HG03175 (cell line): ENCODE measurements around the gene RPL27.

ENCODE experiments used
- ATAC-seq: cut with Tn5 transposase; IDR thresholded peaks from one replicate; pipeline ENCODE4 v1.9.1; 2021; ENCODE audit warnings: mild to moderate bottlenecking, moderate library complexity; ENCODE audit not compliant: unreplicated experiment

Gene RPL27

GRCh38 chr17:43020030-43020621, 21.9 kb downstream of the RPL27 start:
- no peak for ATAC-seq

GRCh38 chr17:43020789-43021740, 22.8 kb downstream of the RPL27 start:
- ATAC-seq = no peak

- no peak for ATAC-seq
Measured at GRCh38 chr17:43021741-43022512, 23.7 kb downstream of the RPL27 start, which contains the start of gene VAT1. Gene VAT1, minus strand, starts transcription at chr17:43022385. Its CDS starts 63 bp downstream, at chr17:43022322.

GRCh38 chr17:43024407-43025289, 26.4 kb downstream of the RPL27 start, which contains the start of gene RND2:
Gene RND2, plus strand, starts transcription at chr17:43025231. Its CDS starts 117 bp downstream, at chr17:43025348.
- ATAC-seq = no peak

GRCh38 chr17:43025290-43025657, 27.1 kb downstream of the RPL27 start:
- ATAC-seq = no peak

- ATAC-seq = no peak
Measured at GRCh38 chr17:43025766-43026537, 27.7 kb downstream of the RPL27 start.

GRCh38 chr17:43026595-43026994, 28.4 kb downstream of the RPL27 start:
- no peak for ATAC-seq

- ATAC-seq = no peak
Measured at GRCh38 chr17:43027091-43028032, 29.1 kb downstream of the RPL27 start.

- ATAC-seq = no peak
Measured at GRCh38 chr17:43028221-43028861, 30.1 kb downstream of the RPL27 start.

GRCh38 chr17:43030137-43030767, 32.0 kb downstream of the RPL27 start:
- no peak for ATAC-seq

- no peak for ATAC-seq
Measured at GRCh38 chr17:43031666-43032065, 33.4 kb downstream of the RPL27 start.

- ATAC-seq = no peak
Measured at GRCh38 chr17:43033948-43034881, 36.0 kb downstream of the RPL27 start.

- ATAC-seq = no peak
Measured at GRCh38 chr17:43034894-43035293, 36.7 kb downstream of the RPL27 start.

GRCh38 chr17:43039646-43040045, 41.4 kb downstream of the RPL27 start:
- no peak for ATAC-seq

- ATAC-seq = no peak
Measured at GRCh38 chr17:43040655-43041054, 42.4 kb downstream of the RPL27 start.

- ATAC-seq = no peak
Measured at GRCh38 chr17:43042025-43042628, 43.9 kb downstream of the RPL27 start.
